GM12892 (cell line): ENCODE measurements around the gene LHFPL2.

ENCODE experiments used
- POLR2A ChIP-seq: IDR thresholded peaks from 2 replicates; pipeline ENCODE4 v1.6.1; 2011; ENCODE audit warnings: low read depth, low read length, control low read depth
- POLR2AphosphoS5 ChIP-seq: IDR thresholded peaks from 2 replicates; pipeline ENCODE4 v1.6.1; 2011; ENCODE audit warnings: low read depth, low read length, control low read depth
- TAF1 ChIP-seq: IDR thresholded peaks from 2 replicates; pipeline ENCODE4 v1.6.1; 2011; ENCODE audit warnings: low read depth, mild to moderate bottlenecking, control low read depth, low read length, borderline replicate concordance

- TF ChIP-seq POLR2A: no peak
- no peak for TF ChIP-seq POLR2AphosphoS5
- TF ChIP-seq TAF1: no peak
Observed at GRCh38 chr5:78553580-78554353, 94.8 kb downstream of the LHFPL2 start.
